ENCODE measurements around the gene RNF207. TPM values are rescaled to one million over a fixed set of nuclear protein-coding genes. Genes with fewer than 3 reads are reported as not detected.
A peak's percentile ranks its signal among the peaks of the same experiment; 100 is the strongest.

RNF207 gene
- total and polyA plus RNA-seq, 2 of the 8 experiments (the other 6 are each of a cell fraction or from before 2014, with no cell fraction given) = 3.9 to 5.4 TPM

DNA sequence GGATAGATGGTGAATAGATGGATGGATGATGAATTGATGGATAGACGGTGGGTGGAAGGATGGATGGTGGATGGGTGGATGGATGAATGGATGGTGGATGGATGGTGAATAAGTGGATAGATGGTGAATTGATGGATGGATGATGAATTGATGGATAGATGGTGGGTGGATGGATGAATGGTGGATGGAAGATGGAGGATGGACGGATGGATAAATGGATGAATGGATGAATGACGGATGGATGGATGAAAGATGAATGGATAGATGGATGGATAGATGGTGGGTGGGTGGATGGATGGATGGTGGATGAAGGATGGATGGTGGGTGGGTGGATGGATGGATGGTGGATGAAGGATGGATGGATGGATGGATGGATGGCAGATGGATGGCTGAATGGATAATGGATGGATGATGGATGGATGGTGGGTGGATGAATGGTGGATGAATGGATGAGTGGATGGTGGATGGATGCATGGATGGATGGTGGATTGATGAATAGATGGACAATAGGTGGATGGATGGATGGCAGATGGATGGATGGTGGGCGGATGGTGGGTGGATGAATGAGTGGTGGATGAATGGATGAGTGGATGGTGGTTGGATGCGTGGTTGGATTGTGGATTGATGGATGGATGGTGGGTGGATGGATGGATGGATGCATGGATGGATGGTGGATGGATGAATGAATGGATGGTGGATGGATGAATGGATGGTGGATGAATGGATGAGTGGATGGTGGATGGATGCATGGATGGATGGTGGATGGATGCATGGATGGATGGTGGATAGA lies 31.1 kb upstream of the RNF207 start:
- H3K79me1 ChIP-seq (ENCODE audit: low read depth, low read length) = no peaks in the 10 kb centered on the region
- H3K4me2 ChIP-seq (ENCODE audit: insufficient read depth in 1 of 2, low read depth in 2 of 2, low read length in 2 of 2) = no peak overlapping the region
- CTCF ChIA-PET (ENCODE audit: partially characterized antibody) = no interaction called here
- H4K5ac ChIP-seq (ENCODE audit: insufficient read length, low read depth, low read length) = no peak overlapping the region
- TF ChIP-seq JUND (IDR thresholded peaks at IDR 0.05; ENCODE audit: low read length) = no peak
- TF ChIP-seq TAF7 (optimal IDR thresholded peaks at IDR 0.05; ENCODE audit: borderline replicate concordance, low read depth, low read length) = no peak
- no peak for TF ChIP-seq SIRT6 (IDR thresholded peaks at IDR 0.05; ENCODE audit: low read length)
- no peak for TF ChIP-seq HDAC6 (IDR thresholded peaks at IDR 0.05; ENCODE audit: low read depth, low read length)
- TF ChIP-seq MAFK (IDR thresholded peaks at IDR 0.05; ENCODE audit: low read depth, low read length) = no peak
- no peak for TF ChIP-seq GABPA (IDR thresholded peaks at IDR 0.05; ENCODE audit: borderline replicate concordance, insufficient read depth, low read length)
- TF ChIP-seq, protein P1, sequence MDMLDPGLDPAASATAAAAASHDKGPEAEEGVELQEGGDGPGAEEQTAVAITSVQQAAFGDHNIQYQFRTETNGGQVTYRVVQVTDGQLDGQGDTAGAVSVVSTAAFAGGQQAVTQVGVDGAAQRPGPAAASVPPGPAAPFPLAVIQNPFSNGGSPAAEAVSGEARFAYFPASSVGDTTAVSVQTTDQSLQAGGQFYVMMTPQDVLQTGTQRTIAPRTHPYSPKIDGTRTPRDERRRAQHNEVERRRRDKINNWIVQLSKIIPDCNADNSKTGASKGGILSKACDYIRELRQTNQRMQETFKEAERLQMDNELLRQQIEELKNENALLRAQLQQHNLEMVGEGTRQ (IDR thresholded peaks at IDR 0.05; ENCODE audit: low read length) = no peak
- TF ChIP-seq HDAC2 (IDR thresholded peaks at IDR 0.05; ENCODE audit: borderline replicate concordance in 1 of 2, low read depth in 2 of 2, low read length in 2 of 2) = no peak
- no peak for TF ChIP-seq SP2 (IDR thresholded peaks at IDR 0.05; ENCODE audit: low read length)
- TF ChIP-seq SP1 (IDR thresholded peaks at IDR 0.05; ENCODE audit: low read depth, low read length) = no peak
- H3K27me3 ChIP-seq (replicated peaks in 1 of 4; ENCODE audit: control insufficient read depth in 3 of 4, extremely low read depth in 1 of 4, insufficient read depth in 3 of 4, low read length in 3 of 4) = peaks cover 18 to 39% (median 31%) of the 10 kb centered on the region in 4 experiments
- H2AK5ac ChIP-seq (ENCODE audit: low read depth, low read length) = no peak overlapping the region; the same call in 1 of the 2 replicates
- H3K9ac ChIP-seq (replicated peaks in 1 of 4; ENCODE audit: extremely low read depth in 1 of 4, low read depth in 3 of 4, low read length in 3 of 4) = no peak overlapping the region; a peak in 1 of 7 replicates
- peaks cover 20% of the 10 kb centered on the region; the same call in 1 of the 2 replicates for H3K23me2 ChIP-seq (ENCODE audit: low read depth, low read length)
- no peak overlapping the region for H3K27ac ChIP-seq (ENCODE audit: low read depth, low read length)
- H3K14ac ChIP-seq (ENCODE audit: insufficient read length) = no peak overlapping the region
- no peak overlapping the region for H2BK15ac ChIP-seq (ENCODE audit: low read length)
- H3K4me3 ChIP-seq (ENCODE audit: extremely low read depth in 1 of 4, insufficient read depth in 2 of 4, low read depth in 3 of 4, low read length in 4 of 4) = no peak overlapping the region
- WGBS, 2 experiments (ENCODE audit: extremely low coverage in 1 of 2, insufficient coverage in 1 of 2, insufficient read length in 1 of 2, insufficient replicate concordance in 2 of 2, low coverage in 1 of 2, low lambda C conversion rate in 2 of 2, missing lambda C conversion rate in 1 of 2) = 83 to 100% methylated on average over 4 to 5 of the region's 5 CpGs
- no peak overlapping the region for H2BK120ac ChIP-seq (replicated peaks; ENCODE audit: low read depth, low read length)
- peaks cover 0 to 7% (median 0%) of the 10 kb centered on the region in 4 experiments; a peak in 4 of 7 replicates for H3K4me1 ChIP-seq (replicated peaks in 1 of 4; ENCODE audit: control insufficient read depth in 3 of 4, insufficient read depth in 4 of 4, low read length in 3 of 4)
- no peak for FAIRE-seq
- H3K9me3 ChIP-seq (ENCODE audit: insufficient read depth in 2 of 2, low read depth in 1 of 2, low read length in 1 of 2) = no peaks in the 10 kb centered on the region
- H2BK20ac ChIP-seq (ENCODE audit: low read length) = no peak overlapping the region
- no peak overlapping the region for H2AFZ ChIP-seq (ENCODE audit: low read length)
- H3K18ac ChIP-seq (ENCODE audit: extremely low read depth, low read length) = no peak overlapping the region
- no peak overlapping the region for H4K91ac ChIP-seq (replicated peaks; ENCODE audit: insufficient read length, low read length)
- no peaks in the 10 kb centered on the region for H3K36me3 ChIP-seq (ENCODE audit: control insufficient read depth in 2 of 4, insufficient read depth in 4 of 4, low read length in 3 of 4)
- no peaks in the 10 kb centered on the region for H3K79me2 ChIP-seq (ENCODE audit: control insufficient read depth in 1 of 2, insufficient read depth in 2 of 2, low read length in 2 of 2)
- H3K4ac ChIP-seq (replicated peaks; ENCODE audit: insufficient read length, low read depth, low read length) = no peak overlapping the region
- POLR2A ChIA-PET (ENCODE audit: partially characterized antibody) = no interaction called here
- no peak overlapping the region for H4K8ac ChIP-seq (ENCODE audit: extremely low read depth, insufficient read depth, low read length)
- H2BK5ac ChIP-seq (ENCODE audit: low read depth, low read length) = no peak overlapping the region
- H3K23ac ChIP-seq (ENCODE audit: insufficient read length) = no peak overlapping the region
- peak overlapping the region; percentile 86 for H3K56ac ChIP-seq (replicated peaks; ENCODE audit: insufficient read length, low read depth, low read length)
- no peak overlapping the region for H2BK12ac ChIP-seq (ENCODE audit: low read depth, low read length)
- H4K20me1 ChIP-seq (replicated peaks in 1 of 2; ENCODE audit: control insufficient read depth in 1 of 2, insufficient read depth in 2 of 2, low read length in 2 of 2) = peaks cover 0 to 20% of the 10 kb centered on the region in 2 experiments
- DNase-seq (ENCODE audit: low read depth in 1 of 2, low spot score in 2 of 2) = no peak
